Measurements from ENCODE around the gene SPHKAP.

- TF ChIP-seq CTCF (IDR thresholded peaks at IDR 0.05; ENCODE audit: low read depth, low read length): no peak
- no peak for TF ChIP-seq EZH2phosphoT487 (IDR thresholded peaks at IDR 0.05; ENCODE audit: low read depth)
Observed at GRCh38 chr2:227990937-227991336, 190.6 kb downstream of the SPHKAP start.

All from OCI-LY3 (cell line).